WERI-Rb-1 (cell line): Measurements from ENCODE around the gene LARP4B.

Experiments
- DNase-seq: peaks from one replicate; pipeline ENCODE4 v3.0.0-alpha.2; 2020
- H3K27ac ChIP-seq: fragments of 250-450 bp; sonication (Bioruptor Pico); 2 replicates; pipeline ENCODE4 v1.5.1; 2020; ENCODE audit warnings: mild to moderate bottlenecking, moderate library complexity
- H3K27me3 ChIP-seq: fragments of 250-450 bp; sonication (Bioruptor Pico); 2 replicates; pipeline ENCODE4 v1.5.1; 2021; ENCODE audit warnings: mild to moderate bottlenecking, low read depth, moderate library complexity; ENCODE audit not compliant: insufficient read depth, severe bottlenecking
- H3K36me3 ChIP-seq: fragments of 250-450 bp; sonication (Bioruptor Pico); 2 replicates; pipeline ENCODE4 v1.5.1; 2020; ENCODE audit warnings: mild to moderate bottlenecking, moderate library complexity
- H3K4me3 ChIP-seq: 2 replicates; pipeline ENCODE4 v1.5.1; 2011; ENCODE audit warnings: low read depth, mild to moderate bottlenecking, control low read depth, low read length
- H3K9me3 ChIP-seq: fragments of 250-450 bp; sonication (Bioruptor Pico); 2 replicates; pipeline ENCODE4 v1.5.1; 2021; ENCODE audit warnings: mild to moderate bottlenecking, moderate library complexity; ENCODE audit not compliant: severe bottlenecking
- CTCF ChIP-seq: IDR thresholded peaks from 2 replicates; pipeline ENCODE4 v1.5.1; 2011; ENCODE audit warnings: low read depth, mild to moderate bottlenecking, control low read depth, inconsistent platforms, low read length

Gene LARP4B

GRCh38 chr10:821322-821721 is 110.2 kb downstream of the LARP4B start:
- H3K36me3 ChIP-seq = peaks cover 11% of the 10 kb centered on the region
- H3K4me3 ChIP-seq = no peak overlapping the region
- H3K27ac ChIP-seq = no peak overlapping the region
- no peaks in the 10 kb centered on the region for H3K9me3 ChIP-seq
- H3K27me3 ChIP-seq = no peaks in the 10 kb centered on the region
- no peak for DNase-seq
- TF ChIP-seq CTCF = no peak

- H3K27ac ChIP-seq = no peak overlapping the region
- H3K36me3 ChIP-seq = peaks cover 8% of the 10 kb centered on the region
- no peak overlapping the region for H3K4me3 ChIP-seq
- DNase-seq = no peak
- H3K27me3 ChIP-seq = no peaks in the 10 kb centered on the region
- no peaks in the 10 kb centered on the region for H3K9me3 ChIP-seq
- no peak for TF ChIP-seq CTCF
Observed at GRCh38 chr10:819816-820215, 111.7 kb downstream of the LARP4B start.

GRCh38 chr10:819326-819725 is 112.2 kb downstream of the LARP4B start:
- H3K36me3 ChIP-seq = peaks cover 8% of the 10 kb centered on the region; the same call in 1 of the 2 replicates
- H3K4me3 ChIP-seq = no peak overlapping the region
- no peak overlapping the region for H3K27ac ChIP-seq
- H3K27me3 ChIP-seq = no peaks in the 10 kb centered on the region
- no peak for TF ChIP-seq CTCF
- no peak for DNase-seq
- H3K9me3 ChIP-seq = no peaks in the 10 kb centered on the region

GRCh38 chr10:818526-819220 is 112.8 kb downstream of the LARP4B start:
- peaks cover 8% of the 10 kb centered on the region; the same call in 1 of the 2 replicates for H3K36me3 ChIP-seq
- H3K27me3 ChIP-seq = no peaks in the 10 kb centered on the region
- TF ChIP-seq CTCF = no peak
- H3K27ac ChIP-seq = no peak overlapping the region
- H3K4me3 ChIP-seq = no peak overlapping the region
- no peak for DNase-seq
- no peaks in the 10 kb centered on the region for H3K9me3 ChIP-seq

GRCh38 chr10:818010-818409 is 113.5 kb downstream of the LARP4B start:
- H3K27ac ChIP-seq = no peak overlapping the region
- H3K36me3 ChIP-seq = peaks cover 5% of the 10 kb centered on the region; the same call in 1 of the 2 replicates
- DNase-seq = no peak
- TF ChIP-seq CTCF = no peak
- H3K4me3 ChIP-seq = no peak overlapping the region
- H3K9me3 ChIP-seq = no peaks in the 10 kb centered on the region
- no peaks in the 10 kb centered on the region for H3K27me3 ChIP-seq

- Histone ChIP-seq H3K27me3 (no peaks in the 10 kb centered on the region), H3K9me3 (no peaks in the 10 kb centered on the region), H3K27ac (no peak overlapping the region), H3K4me3 (no peak overlapping the region), H3K36me3 (peaks cover 5% of the 10 kb centered on the region; the same call in 1 of the 2 replicates)
- TF ChIP-seq CTCF = no peak
- no peak for DNase-seq
Observed at GRCh38 chr10:817371-817770, 114.1 kb downstream of the LARP4B start.
